H9 (cell line): ENCODE results near the gene DIPK1C. TPM values are rescaled to one million over a fixed set of nuclear protein-coding genes. Genes with fewer than 3 reads are reported as not detected.

Source experiments
- DNase-seq: peaks from one replicate; pipeline ENCODE4 v3.0.0-alpha.2; 2017
- H2AFZ ChIP-seq: one replicate; pipeline ENCODE4 v1.6.1; 2013; ENCODE audit warnings: mild to moderate bottlenecking, low read length, control low read depth, moderate library complexity
- H2AK5ac ChIP-seq: 2 replicates; pipeline ENCODE4 v1.6.1; 2013; ENCODE audit warnings: low read length, control low read depth, mixed read lengths; ENCODE audit not compliant: insufficient read length
- H2BK120ac ChIP-seq: one replicate; pipeline ENCODE4 v1.6.1; 2013; ENCODE audit warnings: low read depth, mild to moderate bottlenecking, low read length, control low read depth, inconsistent platforms; ENCODE audit not compliant: poor library complexity, severe bottlenecking
- H2BK12ac ChIP-seq: 2 replicates; pipeline ENCODE4 v1.6.1; 2013; ENCODE audit warnings: low read length, control low read depth, mixed read lengths, low read depth; ENCODE audit not compliant: insufficient read length
- H2BK15ac ChIP-seq: 2 replicates; pipeline ENCODE4 v1.6.1; 2013; ENCODE audit warnings: low read depth, low read length, control low read depth
- H2BK20ac ChIP-seq: one replicate; pipeline ENCODE4 v1.6.1; 2013; ENCODE audit warnings: low read depth, mild to moderate bottlenecking, low read length, control low read depth, inconsistent platforms; ENCODE audit not compliant: poor library complexity, severe bottlenecking
- H2BK5ac ChIP-seq: 2 replicates; pipeline ENCODE4 v1.6.1; 2013; ENCODE audit warnings: low read length, control low read depth, mixed read lengths; ENCODE audit not compliant: insufficient read length
- H3K14ac ChIP-seq: 2 replicates; pipeline ENCODE4 v1.6.1; 2013; ENCODE audit warnings: low read length, control low read depth; ENCODE audit not compliant: insufficient read depth
- H3K18ac ChIP-seq: 2 replicates; pipeline ENCODE4 v1.6.1; 2013; ENCODE audit warnings: low read depth, mild to moderate bottlenecking, mixed read lengths, low read length, control low read depth; ENCODE audit not compliant: insufficient read length
- H3K23ac ChIP-seq: 2 replicates; pipeline ENCODE4 v1.6.1; 2013; ENCODE audit warnings: low read length, control low read depth, mixed read lengths, low read depth; ENCODE audit not compliant: insufficient read length
- H3K23me2 ChIP-seq: 2 replicates; pipeline ENCODE4 v1.6.1; 2013; ENCODE audit warnings: low read depth, mild to moderate bottlenecking, mixed read lengths, low read length, control low read depth; ENCODE audit not compliant: insufficient read length, poor library complexity, severe bottlenecking
- H3K27ac ChIP-seq: 2 replicates; pipeline ENCODE4 v1.5.1; 2013; ENCODE audit warnings: low read length, control low read depth, mixed read lengths, low read depth; ENCODE audit not compliant: insufficient read length
- H3K27me3 ChIP-seq: 2 replicates; pipeline ENCODE4 v1.6.1; 2013; ENCODE audit warnings: low read length, control low read depth, inconsistent platforms; ENCODE audit not compliant: insufficient read depth
- H3K4ac ChIP-seq: 2 replicates; pipeline ENCODE4 v1.6.1; 2013; ENCODE audit warnings: low read depth, mild to moderate bottlenecking, control low read depth, inconsistent platforms, low read length, moderate library complexity
- H3K4me1 ChIP-seq: 2 replicates; pipeline ENCODE4 v1.6.1; 2013; ENCODE audit warnings: low read length, control low read depth, inconsistent platforms; ENCODE audit not compliant: insufficient read depth
- H3K4me2 ChIP-seq: 2 replicates; pipeline ENCODE4 v1.6.1; 2013; ENCODE audit warnings: low read length, control low read depth, mixed read lengths; ENCODE audit not compliant: insufficient read length, insufficient read depth
- H3K56ac ChIP-seq: 2 replicates; pipeline ENCODE4 v1.6.1; 2013; ENCODE audit warnings: low read depth, mild to moderate bottlenecking, mixed read lengths, low read length, control low read depth; ENCODE audit not compliant: insufficient read length
- H3K79me1 ChIP-seq: 2 replicates; pipeline ENCODE4 v1.6.1; 2013; ENCODE audit warnings: low read depth, mild to moderate bottlenecking, moderate library complexity, low read length, control low read depth, inconsistent platforms; ENCODE audit not compliant: insufficient read depth, poor library complexity, severe bottlenecking
- H3K79me2 ChIP-seq: 2 replicates; pipeline ENCODE4 v1.6.1; 2013; ENCODE audit warnings: low read length, control low read depth, inconsistent platforms; ENCODE audit not compliant: insufficient read depth
- H3K9ac ChIP-seq: 2 replicates; pipeline ENCODE4 v1.6.1; 2013; ENCODE audit warnings: low read length, control low read depth, mixed read lengths; ENCODE audit not compliant: insufficient read length; ENCODE audit errors: extremely low read depth
- H3K9me3 ChIP-seq: one replicate; pipeline ENCODE4 v1.6.1; 2013; ENCODE audit warnings: low read depth, low read length, inconsistent platforms; ENCODE audit not compliant: control insufficient read depth
- H3T11ph ChIP-seq: one replicate; pipeline ENCODE4 v1.6.1; 2013; ENCODE audit warnings: mild to moderate bottlenecking, low read length, control low read depth, inconsistent platforms
- H4K20me1 ChIP-seq: one replicate; pipeline ENCODE4 v1.6.1; 2013; ENCODE audit not compliant: control insufficient read depth, insufficient read length, insufficient read depth
- H4K5ac ChIP-seq: 2 replicates; pipeline ENCODE4 v1.6.1; 2013; ENCODE audit warnings: low read depth, mild to moderate bottlenecking, mixed read lengths, low read length, control low read depth; ENCODE audit not compliant: insufficient read length
- H4K8ac ChIP-seq: replicated peaks from 2 replicates; pipeline ENCODE4 v1.6.1; 2013; ENCODE audit warnings: low read length, control low read depth, mixed read lengths, low read depth; ENCODE audit not compliant: insufficient read length
- H4K91ac ChIP-seq: 2 replicates; pipeline ENCODE4 v1.6.1; 2013; ENCODE audit warnings: low read depth, mild to moderate bottlenecking, moderate library complexity, mixed read lengths, low read length, control low read depth; ENCODE audit not compliant: insufficient read length
- H3K27ac Mint-ChIP-seq, 3 experiments: 2 replicates in 2 of 3; 3 replicates in 1 of 3; pipeline ENCODE4 v1.8.0; 2020 to 2021; ENCODE audit warnings: mixed read lengths in 3 of 3, mild to moderate bottlenecking in 1 of 3, moderate library complexity in 1 of 3
- H3K27me3 Mint-ChIP-seq: 2 replicates; pipeline ENCODE4 v1.8.0; 2021; ENCODE audit warnings: low read depth, mild to moderate bottlenecking, moderate library complexity, mixed read lengths
- H3K36me3 Mint-ChIP-seq, 3 experiments: 2 replicates in 2 of 3; 3 replicates in 1 of 3; pipeline ENCODE4 v1.8.0; 2020 to 2021; ENCODE audit warnings: low read depth in 3 of 3, mixed read lengths in 3 of 3; ENCODE audit not compliant: insufficient read depth in 1 of 3
- H3K4me1 Mint-ChIP-seq, 2 experiments: 2 replicates each; pipeline ENCODE4 v1.8.0; 2020; ENCODE audit warnings: mixed read lengths in 2 of 2
- H3K4me3 Mint-ChIP-seq, 2 experiments: 2 replicates in 1 of 2; 3 replicates in 1 of 2; pipeline ENCODE4 v1.8.0; 2020 to 2021; ENCODE audit warnings: mild to moderate bottlenecking in 2 of 2, mixed read lengths in 2 of 2, moderate library complexity in 1 of 2
- H3K9me3 Mint-ChIP-seq, 2 experiments: 2 replicates in 1 of 2; 3 replicates in 1 of 2; pipeline ENCODE4 v1.8.0; 2020; ENCODE audit warnings: mild to moderate bottlenecking in 2 of 2, mixed read lengths in 2 of 2, moderate library complexity in 1 of 2
- CTCF ChIP-seq: fragments of 200-600 bp; sonication (generic); conservative IDR thresholded peaks from 3 replicates; pipeline ENCODE4 v1.8.0; 2021; ENCODE audit warnings: antibody characterized with exemption, mild to moderate bottlenecking
- WGBS: extraction: QIAGEN DNeasy Blood & Tissue Kit; methylation state at CpG from one replicate; pipeline ENCODE4 v1.1.7; 2013; ENCODE audit warnings: missing lambda C conversion rate, low lambda C conversion rate, mixed read lengths; ENCODE audit not compliant: insufficient read length; ENCODE audit errors: extremely low coverage; 5-methylcytosine and 5-hydroxymethylcytosine counted together
- total RNA-seq: library from RNA; stranded (reverse); gene quantifications from 2 replicates; pipeline ENCODE4 v1.2.1, GENCODE V29; 2021

The DIPK1C gene
- total RNA-seq, 1 experiment from 2014 or later: not detected

- WGBS: no CpG with 5 or more reads among the region's 9 CpGs
- Histone ChIP-seq H4K5ac (no peak overlapping the region), H3K23ac (no peak overlapping the region), H2BK20ac (no peak overlapping the region), H2BK12ac (no peak overlapping the region), H3K9me3 (no peaks in the 10 kb centered on the region), H2BK15ac (no peak overlapping the region), H4K8ac (no peak overlapping the region), H2BK120ac (no peak overlapping the region), H2AFZ (no peak overlapping the region), H3K56ac (no peak overlapping the region), H3K18ac (no peak overlapping the region), H3K14ac (no peak overlapping the region), H3K9ac (no peak overlapping the region), H4K91ac (no peak overlapping the region), H3K4ac (no peak overlapping the region), H2BK5ac (no peak overlapping the region), H2AK5ac (no peak overlapping the region), H3K27ac (no peak overlapping the region), H3K79me1 (peaks cover 7% of the 10 kb centered on the region), H3K27me3 (no peaks in the 10 kb centered on the region), H3T11ph (no peak overlapping the region), H3K23me2 (peaks cover 7% of the 10 kb centered on the region), H3K79me2 (peaks cover 9% of the 10 kb centered on the region; the same call in 1 of the 2 replicates), H3K4me2 (no peak overlapping the region), H3K4me1 (peaks cover 3% of the 10 kb centered on the region; the same call in 1 of the 2 replicates), H4K20me1 (no peaks in the 10 kb centered on the region)
- no peaks in the 10 kb centered on the region; a peak in 1 of 5 replicates for H3K9me3 Mint-ChIP-seq
- H3K27ac Mint-ChIP-seq: peak overlapping the region in 2 of 3 experiments; percentile 76 to 79; a peak in 4 of 7 replicates
- no peaks in the 10 kb centered on the region for H3K27me3 Mint-ChIP-seq
- 0 out of 5 replicates have a peak overlapping the region, but pooled peaks of 1 of the 2 experiments have one; percentile 1 for H3K4me3 Mint-ChIP-seq
- TF ChIP-seq CTCF: no peak
- peaks cover 23 to 26% of the 10 kb centered on the region in 2 experiments for H3K4me1 Mint-ChIP-seq
- peaks cover 37 to 57% (median 56%) of the 10 kb centered on the region in 3 experiments for H3K36me3 Mint-ChIP-seq
- DNase-seq: peak; percentile 57
Observed at GRCh38 chr18:74499633-74500032, 42.5 kb upstream of the DIPK1C start.
